Small intestine (tissue), 7 donors: Measurements from ENCODE around the gene PACSIN1. TPM values are rescaled to one million over a fixed set of nuclear protein-coding genes. Genes with fewer than 3 reads are reported as not detected.

Experiments
- DNase-seq, 2 donors: peaks; one replicate each; pipeline versions ENCODE4 v3.0.0 to v3.0.0-alpha.2; 2013
- FAIRE-seq: peaks from 2 replicates; lab custom pipeline; 2012; peaks lifted over from hg19 to GRCh38; lab: Jason Lieb, UNC
- H3K27ac ChIP-seq, 3 donors: one replicate each; pipeline ENCODE4 v1.5.1; 2013; ENCODE audit warnings: low read length in 2 of 3, mild to moderate bottlenecking in 2 of 3, control low read depth in 1 of 3, inconsistent platforms in 1 of 3, low read depth in 1 of 3, moderate library complexity in 1 of 3
- H3K27me3 ChIP-seq, 3 donors: one replicate each; pipeline ENCODE4 v1.6.1; 2013; ENCODE audit warnings: low read length in 3 of 3, inconsistent platforms in 1 of 3; ENCODE audit not compliant: control insufficient read depth in 3 of 3, insufficient read depth in 3 of 3
- H3K36me3 ChIP-seq, 3 donors: one replicate each; pipeline ENCODE4 v1.6.1; 2013; ENCODE audit warnings: low read length in 3 of 3, inconsistent platforms in 1 of 3, low read depth in 1 of 3, mild to moderate bottlenecking in 1 of 3, moderate library complexity in 1 of 3; ENCODE audit not compliant: control insufficient read depth in 3 of 3, insufficient read depth in 2 of 3
- H3K4me1 ChIP-seq, 3 donors: one replicate each; pipeline ENCODE4 v1.6.1; 2013; ENCODE audit warnings: low read length in 2 of 3, inconsistent platforms in 1 of 3, low read depth in 1 of 3, mild to moderate bottlenecking in 1 of 3, moderate library complexity in 1 of 3; ENCODE audit not compliant: control insufficient read depth in 3 of 3, insufficient read depth in 2 of 3
- H3K4me3 ChIP-seq, 3 donors: one replicate each; pipeline ENCODE4 v1.5.1; 2013; ENCODE audit warnings: low read length in 3 of 3, control low read depth in 1 of 3, inconsistent platforms in 1 of 3, low read depth in 1 of 3, mild to moderate bottlenecking in 1 of 3, moderate library complexity in 1 of 3
- H3K9me3 ChIP-seq, 2 donors: one replicate each; pipeline ENCODE4 v1.6.1; 2013; ENCODE audit warnings: low read depth in 1 of 2, low read length in 1 of 2; ENCODE audit not compliant: control insufficient read depth in 2 of 2, insufficient read depth in 1 of 2
- WGBS, 3 donors: extraction: QIAGEN DNeasy Blood & Tissue Kit; methylation state at CpG; one replicate each; pipeline ENCODE4 v1.1.7; 2013; 5-methylcytosine and 5-hydroxymethylcytosine counted together
- polyA plus RNA-seq, 4 donors: library from polyadenylated mRNA; stranded (reverse) in 3 of 4; unstranded in 1 of 4; fragments of 200-250 nt in 3 of 4; fragments of 120-200 nt in 1 of 4; gene quantifications; one replicate each; pipeline versions ENCODE4 v1.2.1 to v1.2.3, GENCODE V29; 2013
- donor health status: healthy with polysubstance abuse.
- donor health status: control.
- donor health status: control.
- donor health status: Bipolar disorder and iron deficiency.
- donor health status: healthy.

Gene PACSIN1
- polyA plus RNA-seq, 4 donors = 0.19 to 1.6 TPM; not detected in 2

- no peak overlapping the region for H3K4me3 ChIP-seq
- 89 to 94% (median 90%) methylated on average over 8 of the region's 8 CpGs for WGBS, 3 donors
- no peak for FAIRE-seq
- H3K27me3 ChIP-seq = no peaks in the 10 kb centered on the region
- peaks cover 0 to 12% (median 0%) of the 10 kb centered on the region in 3 donors for H3K4me1 ChIP-seq
- H3K36me3 ChIP-seq = no peaks in the 10 kb centered on the region
- no peak for DNase-seq
- no peak overlapping the region for H3K27ac ChIP-seq
- no peaks in the 10 kb centered on the region for H3K9me3 ChIP-seq
Observed at GRCh38 chr6:34551720-34552119, 85.8 kb downstream of the PACSIN1 start.

GRCh38 chr6:34552620-34553019, 86.7 kb downstream of the PACSIN1 start:
- Histone ChIP-seq H3K4me1 (peaks cover 0 to 7% (median 0%) of the 10 kb centered on the region in 3 donors), H3K27me3 (no peaks in the 10 kb centered on the region), H3K27ac (no peak overlapping the region), H3K4me3 (no peak overlapping the region), H3K9me3 (no peaks in the 10 kb centered on the region), H3K36me3 (no peaks in the 10 kb centered on the region)
- FAIRE-seq = no peak
- 84 to 90% (median 85%) methylated on average over 5 of the region's 5 CpGs for WGBS, 3 donors
- DNase-seq = no peak

DNA sequence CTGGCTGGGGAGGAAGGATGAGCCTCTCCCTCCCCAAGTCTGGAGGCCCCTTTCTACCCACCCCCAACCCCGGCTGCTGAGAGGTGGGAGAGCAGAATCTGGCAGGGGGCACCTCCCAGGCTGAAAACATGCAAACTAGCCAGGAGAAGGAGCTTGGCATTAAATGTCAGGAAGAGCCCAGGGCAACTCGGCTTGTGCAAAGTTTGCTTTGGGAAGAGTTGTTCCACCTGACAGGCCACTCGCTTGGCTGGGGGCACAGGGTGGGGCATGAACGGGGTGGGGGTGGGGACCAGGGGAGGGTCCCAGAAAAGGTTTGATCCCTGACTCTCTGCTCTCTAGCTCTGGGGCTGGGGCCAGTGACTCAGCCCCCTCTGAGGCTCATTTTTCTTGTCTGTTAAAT, 87.3 kb downstream of the PACSIN1 start:
- FAIRE-seq (no peak), DNase-seq (no peak)
- Histone ChIP-seq H3K36me3 (no peaks in the 10 kb centered on the region), H3K27me3 (no peaks in the 10 kb centered on the region), H3K4me3 (no peak overlapping the region), H3K27ac (no peak overlapping the region), H3K4me1 (peaks cover 0 to 3% (median 0%) of the 10 kb centered on the region in 3 donors), H3K9me3 (peaks cover 0 to 2% of the 10 kb centered on the region in 2 donors)
- WGBS, 3 donors = 72 to 77% (median 74%) methylated on average over 4 of the region's 4 CpGs

DNA sequence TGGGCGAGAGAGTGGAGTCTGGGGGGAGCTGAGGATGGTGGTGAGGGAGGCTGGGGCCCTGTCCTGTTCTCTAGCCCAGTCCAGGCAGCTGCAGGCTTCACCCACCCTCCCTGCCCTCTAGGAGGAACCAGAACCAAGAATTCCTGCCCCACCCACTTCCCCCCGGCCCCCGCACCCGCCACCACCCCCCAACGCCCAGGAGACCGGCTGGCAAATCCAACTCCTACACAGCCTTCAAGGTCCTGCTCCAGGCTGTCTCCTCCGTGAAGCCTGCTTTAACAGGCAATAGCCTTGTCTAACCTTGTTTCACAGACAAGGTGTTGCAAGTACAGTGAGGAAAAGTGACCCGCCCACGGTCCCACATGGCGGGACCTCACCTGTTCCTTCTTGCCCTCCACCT, 87.9 kb downstream of the PACSIN1 start:
- peaks cover 0 to 3% (median 0%) of the 10 kb centered on the region in 3 donors for H3K4me1 ChIP-seq
- H3K4me3 ChIP-seq = no peak overlapping the region
- H3K27me3 ChIP-seq = no peaks in the 10 kb centered on the region
- peaks cover 0 to 8% of the 10 kb centered on the region in 2 donors for H3K9me3 ChIP-seq
- H3K27ac ChIP-seq = no peak overlapping the region
- DNase-seq (no peak), FAIRE-seq (no peak)
- H3K36me3 ChIP-seq = no peaks in the 10 kb centered on the region
- 51 to 59% (median 58%) methylated on average over 9 to 10 of the region's 10 CpGs for WGBS, 3 donors

DNA sequence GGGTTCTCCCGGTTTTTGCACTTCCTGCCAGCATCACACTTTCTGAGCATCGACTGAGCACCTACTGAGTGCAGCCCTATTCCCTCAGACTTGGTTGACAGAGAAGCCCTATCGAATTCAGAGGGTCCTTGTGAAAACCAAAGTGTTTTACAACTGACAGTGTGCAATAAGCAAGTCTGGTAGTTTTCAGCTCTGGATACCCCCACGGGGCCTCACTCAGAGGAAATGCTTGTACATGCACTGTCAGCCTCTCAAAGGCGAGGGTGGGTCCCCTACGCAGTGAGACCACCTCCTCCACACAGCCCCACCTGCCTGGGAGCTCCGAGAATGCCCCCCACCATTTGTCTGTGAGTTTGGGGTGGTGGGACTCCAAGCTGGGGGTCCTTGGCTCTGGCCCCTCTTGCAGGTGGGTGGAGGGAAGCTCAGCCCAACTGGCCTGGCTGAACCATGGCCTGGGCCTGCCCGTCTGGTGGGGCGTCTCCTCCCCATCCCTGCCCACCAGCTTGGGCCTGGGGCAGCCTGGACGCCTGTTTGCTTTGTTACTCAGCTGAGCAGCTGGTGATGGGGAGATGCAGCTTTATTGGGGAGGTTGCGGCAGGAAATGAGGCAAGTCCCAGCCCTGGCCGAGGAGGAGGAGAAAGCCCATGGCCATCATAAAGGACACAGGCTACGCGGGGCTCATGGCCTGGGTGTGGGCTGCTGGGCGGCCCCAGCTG, 88.6 kb downstream of the PACSIN1 start:
- Histone ChIP-seq H3K36me3 (no peaks in the 10 kb centered on the region), H3K9me3 (peaks cover 0 to 9% of the 10 kb centered on the region in 2 donors), H3K27ac (no peak overlapping the region), H3K27me3 (no peaks in the 10 kb centered on the region), H3K4me3 (peak overlapping the region in 1 of 3 donors; percentile 27), H3K4me1 (peaks cover 0 to 3% (median 0%) of the 10 kb centered on the region in 3 donors)
- WGBS, 3 donors = 52 to 62% (median 58%) methylated on average over 12 to 15 of the region's 15 CpGs
- FAIRE-seq (no peak), DNase-seq (peak in 1 of 2 donors; percentile 42)

GRCh38 chr6:34555007-34555322, 89.1 kb downstream of the PACSIN1 start:
- Histone ChIP-seq H3K27ac (no peak overlapping the region), H3K4me1 (peaks cover 0 to 3% (median 0%) of the 10 kb centered on the region in 3 donors), H3K4me3 (peak overlapping the region in 2 of 3 donors; percentile 23 to 27), H3K36me3 (no peaks in the 10 kb centered on the region), H3K27me3 (no peaks in the 10 kb centered on the region), H3K9me3 (peaks cover 0 to 9% of the 10 kb centered on the region in 2 donors)
- DNase-seq (no peak), FAIRE-seq (no peak)
- WGBS, 3 donors = 76 to 86% (median 82%) methylated on average over 11 of the region's 11 CpGs

DNA sequence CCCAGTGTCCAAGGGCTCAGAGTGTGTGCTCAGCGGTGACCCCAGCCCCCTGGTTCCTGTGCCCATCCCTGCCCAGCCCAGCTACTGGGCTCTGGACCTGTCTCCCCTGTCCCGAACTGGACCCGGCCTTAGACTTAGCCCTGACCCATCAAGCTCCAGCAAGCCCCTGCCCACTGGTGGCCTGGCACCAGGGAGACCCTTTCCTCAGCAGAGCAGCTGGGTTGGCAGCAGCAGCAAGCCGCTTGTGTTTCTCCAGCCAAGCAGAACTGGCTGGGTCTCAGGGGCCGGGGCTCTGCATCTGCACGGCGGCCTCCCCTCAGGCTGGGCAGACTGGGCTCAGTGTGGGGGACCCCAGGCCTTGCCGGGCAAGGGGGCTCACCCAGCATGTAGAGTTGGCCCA, 89.5 kb downstream of the PACSIN1 start:
- peaks cover 0 to 9% of the 10 kb centered on the region in 2 donors for H3K9me3 ChIP-seq
- H3K27me3 ChIP-seq = no peaks in the 10 kb centered on the region
- peak overlapping the region; percentile 4 to 27 (median 23) for H3K4me3 ChIP-seq
- no peaks in the 10 kb centered on the region for H3K36me3 ChIP-seq
- no peak overlapping the region for H3K27ac ChIP-seq
- WGBS, 3 donors = 80 to 90% (median 85%) methylated on average over 8 of the region's 8 CpGs
- peaks cover 0 to 5% (median 0%) of the 10 kb centered on the region in 3 donors for H3K4me1 ChIP-seq
- DNase-seq (no peak), FAIRE-seq (no peak)

DNA sequence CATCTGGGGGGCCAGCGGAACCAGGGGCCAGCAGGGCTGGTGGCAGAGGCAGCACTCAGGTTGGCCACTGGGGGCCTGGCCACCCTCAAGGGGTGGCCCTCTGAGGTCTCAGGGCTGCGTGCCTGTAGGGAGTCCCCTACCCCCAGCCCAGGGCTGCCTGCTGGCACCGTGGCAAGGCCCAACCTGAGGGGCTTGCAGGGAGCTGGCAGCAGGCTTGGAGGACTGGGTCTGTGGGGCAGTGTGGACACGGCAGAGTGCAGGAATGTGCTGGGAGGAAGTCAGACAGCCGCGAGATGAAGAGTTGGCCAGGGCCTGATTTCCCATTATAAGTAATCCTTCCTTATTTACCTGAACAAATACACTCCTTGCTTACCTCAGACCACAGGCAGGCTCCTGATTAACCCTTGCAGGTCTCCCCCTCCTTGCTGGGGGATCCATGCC, 90.2 kb downstream of the PACSIN1 start, which contains the start of gene SPDEF:
TSS of gene SPDEF (minus strand) at position 299 of the 441 bp plus-strand sequence. CDS start 11,874 bp downstream, outside the sequence.
- Histone ChIP-seq H3K27me3 (no peaks in the 10 kb centered on the region), H3K27ac (no peak within 1 kb of the TSS), H3K4me3 (peak within 1 kb of the TSS; percentile 4 to 27 (median 23)), H3K4me1 (peaks cover 0 to 10% (median 0%) of the 10 kb centered on the region in 3 donors), H3K36me3 (no peaks in the 10 kb centered on the region), H3K9me3 (peaks cover 0 to 9% of the 10 kb centered on the region in 2 donors)
- 29 to 48% (median 42%) methylated on average over 6 of the region's 6 CpGs for WGBS, 3 donors
- no peak for FAIRE-seq
- DNase-seq = no peak
